ENCODE data around the gene NFATC2.
A peak's percentile ranks its signal among the peaks of the same experiment; 100 is the strongest.

NFATC2 gene

DNA sequence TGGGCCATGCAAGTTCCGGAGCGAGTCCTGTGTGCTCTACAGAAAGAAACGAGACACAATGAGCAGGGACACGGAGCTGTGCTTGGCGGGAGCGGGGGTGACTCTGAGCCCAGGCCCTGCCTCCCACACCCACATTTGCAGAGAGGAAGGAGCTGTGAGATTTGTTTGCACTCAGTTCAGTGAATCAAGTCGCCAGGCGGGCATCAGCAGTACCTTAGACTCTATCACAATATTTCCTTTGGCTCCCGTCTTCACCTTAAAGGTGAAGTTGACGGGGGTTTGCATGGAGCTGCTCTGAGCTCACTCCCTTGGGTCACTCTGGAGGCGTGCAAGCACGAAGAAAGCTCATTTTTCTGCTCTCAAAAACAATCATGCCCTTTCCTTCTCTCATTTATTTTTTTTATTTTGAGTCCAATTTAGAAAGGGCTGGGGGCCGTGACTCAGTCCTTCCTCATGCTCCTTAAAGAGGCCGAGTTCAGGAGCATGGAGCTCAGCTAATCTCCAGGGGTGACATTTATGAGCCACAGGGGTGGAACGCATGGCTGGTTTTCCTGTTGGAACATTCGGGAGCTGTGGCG lies 188.2 kb downstream of the NFATC2 start:
- TF ChIP-seq YY1 (IDR thresholded peaks at IDR 0.05; ENCODE audit: low read depth) (no peak), TCF12 (IDR thresholded peaks at IDR 0.05; ENCODE audit: low read depth) (no peak), NFIC (IDR thresholded peaks at IDR 0.05) (no peak), CEBPB (IDR thresholded peaks at IDR 0.05) (no peak), TEAD4 (IDR thresholded peaks at IDR 0.05) (no peak), RAD21 (IDR thresholded peaks at IDR 0.05; ENCODE audit: low read depth) (no peak), FOXM1 (IDR thresholded peaks at IDR 0.05; ENCODE audit: borderline replicate concordance, low read depth) (no peak)
- TF ChIP-seq, protein P1, sequence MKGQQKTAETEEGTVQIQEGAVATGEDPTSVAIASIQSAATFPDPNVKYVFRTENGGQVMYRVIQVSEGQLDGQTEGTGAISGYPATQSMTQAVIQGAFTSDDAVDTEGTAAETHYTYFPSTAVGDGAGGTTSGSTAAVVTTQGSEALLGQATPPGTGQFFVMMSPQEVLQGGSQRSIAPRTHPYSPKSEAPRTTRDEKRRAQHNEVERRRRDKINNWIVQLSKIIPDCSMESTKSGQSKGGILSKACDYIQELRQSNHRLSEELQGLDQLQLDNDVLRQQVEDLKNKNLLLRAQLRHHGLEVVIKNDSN (IDR thresholded peaks at IDR 0.05) = no peak

DNA sequence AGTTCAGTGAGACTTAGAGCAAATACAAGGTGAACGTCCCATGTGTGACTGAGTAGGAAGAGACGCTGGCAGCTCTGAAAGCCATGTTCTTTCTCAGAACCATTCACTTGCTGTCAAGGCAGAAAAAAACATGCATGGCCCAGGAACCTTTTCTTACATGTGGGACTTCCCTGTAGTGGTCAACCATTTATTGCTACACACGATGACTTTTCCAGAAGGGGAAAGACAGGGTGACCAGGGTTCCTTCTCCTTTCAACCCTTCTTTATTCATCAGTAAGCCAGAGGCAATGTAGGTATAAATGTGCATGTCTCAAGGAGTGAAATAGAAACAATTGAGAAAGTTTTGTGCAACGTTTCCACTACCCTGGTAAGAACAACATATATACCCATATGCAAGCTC lies 189.0 kb downstream of the NFATC2 start:
- no peak for TF ChIP-seq CEBPB (IDR thresholded peaks at IDR 0.05)
- TF ChIP-seq, protein P2, sequence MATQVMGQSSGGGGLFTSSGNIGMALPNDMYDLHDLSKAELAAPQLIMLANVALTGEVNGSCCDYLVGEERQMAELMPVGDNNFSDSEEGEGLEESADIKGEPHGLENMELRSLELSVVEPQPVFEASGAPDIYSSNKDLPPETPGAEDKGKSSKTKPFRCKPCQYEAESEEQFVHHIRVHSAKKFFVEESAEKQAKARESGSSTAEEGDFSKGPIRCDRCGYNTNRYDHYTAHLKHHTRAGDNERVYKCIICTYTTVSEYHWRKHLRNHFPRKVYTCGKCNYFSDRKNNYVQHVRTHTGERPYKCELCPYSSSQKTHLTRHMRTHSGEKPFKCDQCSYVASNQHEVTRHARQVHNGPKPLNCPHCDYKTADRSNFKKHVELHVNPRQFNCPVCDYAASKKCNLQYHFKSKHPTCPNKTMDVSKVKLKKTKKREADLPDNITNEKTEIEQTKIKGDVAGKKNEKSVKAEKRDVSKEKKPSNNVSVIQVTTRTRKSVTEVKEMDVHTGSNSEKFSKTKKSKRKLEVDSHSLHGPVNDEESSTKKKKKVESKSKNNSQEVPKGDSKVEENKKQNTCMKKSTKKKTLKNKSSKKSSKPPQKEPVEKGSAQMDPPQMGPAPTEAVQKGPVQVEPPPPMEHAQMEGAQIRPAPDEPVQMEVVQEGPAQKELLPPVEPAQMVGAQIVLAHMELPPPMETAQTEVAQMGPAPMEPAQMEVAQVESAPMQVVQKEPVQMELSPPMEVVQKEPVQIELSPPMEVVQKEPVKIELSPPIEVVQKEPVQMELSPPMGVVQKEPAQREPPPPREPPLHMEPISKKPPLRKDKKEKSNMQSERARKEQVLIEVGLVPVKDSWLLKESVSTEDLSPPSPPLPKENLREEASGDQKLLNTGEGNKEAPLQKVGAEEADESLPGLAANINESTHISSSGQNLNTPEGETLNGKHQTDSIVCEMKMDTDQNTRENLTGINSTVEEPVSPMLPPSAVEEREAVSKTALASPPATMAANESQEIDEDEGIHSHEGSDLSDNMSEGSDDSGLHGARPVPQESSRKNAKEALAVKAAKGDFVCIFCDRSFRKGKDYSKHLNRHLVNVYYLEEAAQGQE (IDR thresholded peaks at IDR 0.05; ENCODE audit: low read depth) = no peak
- TF ChIP-seq, protein P1 (IDR thresholded peaks at IDR 0.05) = no peak
- no peak for TF ChIP-seq TAF1 (IDR thresholded peaks at IDR 0.05; ENCODE audit: low read depth)
- TF ChIP-seq EGR1 (IDR thresholded peaks at IDR 0.05) = no peak
- no peak for TF ChIP-seq MAX (IDR thresholded peaks at IDR 0.05)
- TF ChIP-seq YY1 (IDR thresholded peaks at IDR 0.05; ENCODE audit: low read depth) = no peak
- no peak for TF ChIP-seq TEAD4 (IDR thresholded peaks at IDR 0.05)
- TF ChIP-seq RAD21 (IDR thresholded peaks at IDR 0.05; ENCODE audit: low read depth) = no peak
- TF ChIP-seq NFIC (IDR thresholded peaks at IDR 0.05) = no peak
- no peak for TF ChIP-seq TCF12 (IDR thresholded peaks at IDR 0.05; ENCODE audit: low read depth)
- no peak for TF ChIP-seq ZBTB7A (IDR thresholded peaks at IDR 0.05; ENCODE audit: low read depth)
- TF ChIP-seq EP300 (IDR thresholded peaks at IDR 0.05; ENCODE audit: borderline replicate concordance) = no peak
- no peak for TF ChIP-seq CREB1 (IDR thresholded peaks at IDR 0.05; ENCODE audit: low read depth)

DNA sequence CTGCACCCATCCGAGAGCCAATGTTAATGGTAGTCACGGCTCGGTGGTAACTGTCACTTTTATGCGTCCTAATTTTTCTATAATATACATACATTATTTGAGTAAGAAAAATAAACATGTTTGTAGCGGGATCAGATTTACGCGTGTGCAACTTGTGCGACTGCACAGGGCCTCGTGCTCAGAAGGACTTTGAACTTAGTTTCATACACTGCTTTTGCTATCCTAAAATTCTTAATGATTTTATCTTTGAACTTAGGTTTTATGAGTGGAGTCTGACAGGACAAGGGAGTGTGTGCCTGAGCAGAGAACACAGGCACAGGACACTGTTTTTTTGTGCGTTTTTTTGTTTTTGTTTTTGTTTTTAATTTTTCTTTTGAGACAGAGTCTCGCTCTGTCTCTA lies 189.7 kb downstream of the NFATC2 start:
- TF ChIP-seq, protein P1 (IDR thresholded peaks at IDR 0.05) = no peak
- TF ChIP-seq EGR1 (IDR thresholded peaks at IDR 0.05) = no peak
- no peak for TF ChIP-seq MAX (IDR thresholded peaks at IDR 0.05)

GRCh38 chr20:51350941-51351631 lies 191.4 kb downstream of the NFATC2 start:
- no peak for TF ChIP-seq EP300 (IDR thresholded peaks at IDR 0.05; ENCODE audit: borderline replicate concordance)
- 0 out of 2 replicates have a peak, but pooled peaks have one; percentile 29 for TF ChIP-seq CEBPB (IDR thresholded peaks at IDR 0.05)

DNA sequence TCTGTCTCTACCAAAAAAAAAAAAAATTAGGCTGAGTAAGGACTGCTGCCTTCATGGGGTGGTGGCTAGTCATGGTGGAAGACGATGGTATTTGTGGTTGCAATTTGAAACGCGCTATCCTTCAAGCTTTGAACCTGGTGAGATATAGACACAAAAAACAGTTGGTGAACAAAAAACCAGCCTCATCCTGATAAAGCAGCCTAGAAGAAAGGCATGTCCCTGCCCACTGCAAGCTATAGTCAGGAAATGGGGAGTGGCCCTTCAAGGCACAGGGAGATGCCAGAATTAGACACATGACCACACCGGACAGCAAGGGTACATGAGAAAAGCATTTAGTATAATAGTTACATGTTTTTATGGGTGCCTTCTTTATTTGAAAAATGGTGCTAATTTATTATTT lies 193.6 kb downstream of the NFATC2 start:
- TF ChIP-seq CREB1 (IDR thresholded peaks at IDR 0.05; ENCODE audit: low read depth) (no peak), MAX (IDR thresholded peaks at IDR 0.05) (no peak), CEBPB (IDR thresholded peaks at IDR 0.05) (no peak)
- TF ChIP-seq, protein P1 (IDR thresholded peaks at IDR 0.05) = no peak

DNA sequence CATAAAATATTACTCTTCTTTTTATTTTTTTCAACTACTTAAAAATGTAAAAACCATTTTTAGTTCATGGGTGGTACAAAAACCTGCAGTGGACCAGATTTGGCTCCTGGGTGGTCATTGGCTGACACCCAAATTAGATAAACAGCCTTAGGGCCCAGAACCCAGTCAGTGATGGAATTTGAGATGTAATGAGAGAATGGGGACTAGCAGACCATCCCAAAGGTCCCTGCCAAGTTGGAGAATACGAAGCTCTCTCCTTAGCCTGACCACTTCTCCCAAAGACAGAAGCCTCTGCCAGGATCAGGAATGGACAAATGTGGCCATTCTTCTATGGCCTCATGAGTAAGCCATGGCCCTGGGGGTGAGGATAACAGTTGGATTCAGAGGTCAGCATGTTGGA lies 194.7 kb downstream of the NFATC2 start:
- TF ChIP-seq, protein P2 (IDR thresholded peaks at IDR 0.05; ENCODE audit: low read depth) = no peak
- TF ChIP-seq FOXM1 (IDR thresholded peaks at IDR 0.05; ENCODE audit: borderline replicate concordance, low read depth) = no peak
- TF ChIP-seq TEAD4 (IDR thresholded peaks at IDR 0.05) = no peak
- no peak for TF ChIP-seq MAX (IDR thresholded peaks at IDR 0.05)
